Stimulated activated CD8-positive, alpha-beta memory T cell treated with anti-CD3 and anti-CD28 coated beads, Interleukin-7, amount 100 ng/mL, for 1 hour (primary cell): ENCODE results near the gene NMB.
"Not testable (repeated sequence)": the region's sequence is repeated elsewhere in the genome, so short reads cannot be mapped to it uniquely, and the experiment has no call there.

Source experiments
- DNase-seq, 2 donors: peaks; one replicate each; pipeline ENCODE4 v3.0.0-alpha.2; 2020; ENCODE audit warnings: low read depth in 2 of 2

Gene NMB, protein sequence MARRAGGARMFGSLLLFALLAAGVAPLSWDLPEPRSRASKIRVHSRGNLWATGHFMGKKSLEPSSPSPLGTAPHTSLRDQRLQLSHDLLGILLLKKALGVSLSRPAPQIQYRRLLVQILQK

DNA sequence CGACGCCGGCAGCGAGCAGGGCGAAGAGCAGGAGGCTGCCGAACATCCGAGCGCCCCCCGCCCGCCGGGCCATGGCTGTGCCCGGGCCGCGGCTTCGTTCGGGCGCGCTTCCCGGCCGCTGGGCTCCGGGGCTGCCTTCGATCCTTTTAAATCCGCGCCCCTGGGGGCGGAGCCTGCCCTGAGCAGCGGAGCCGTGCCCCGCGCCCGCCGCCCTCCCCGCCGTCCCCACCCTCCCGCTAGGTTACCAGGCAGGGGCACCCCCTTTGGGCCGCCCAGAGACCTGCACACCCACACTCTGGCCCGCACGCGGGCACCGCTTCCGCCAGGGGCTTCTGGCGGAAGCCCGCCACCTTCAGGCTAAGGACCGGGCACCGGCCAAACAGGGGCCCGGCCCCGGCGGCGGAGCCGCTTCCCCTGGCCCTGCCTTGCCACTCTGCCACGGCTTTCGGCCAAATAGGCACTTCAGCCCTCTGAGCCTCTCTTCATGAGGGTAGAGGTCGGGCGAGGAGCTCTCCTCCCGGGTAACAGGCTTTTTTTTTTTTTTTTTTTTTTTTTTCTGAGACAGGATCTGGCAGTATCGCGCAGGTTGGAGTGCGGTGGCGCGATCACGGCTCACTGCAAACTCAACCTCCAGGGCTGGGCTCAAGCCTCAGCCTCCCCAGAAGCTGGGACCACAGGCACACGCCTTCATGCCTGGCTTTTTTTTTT, at the start of gene NMB:
Gene NMB (minus strand): TSS at position 120 of the 708 bp plus-strand sequence. CDS start 47 bp downstream, at position 73.
- peak; percentile 60 to 65 for DNase-seq

DNA sequence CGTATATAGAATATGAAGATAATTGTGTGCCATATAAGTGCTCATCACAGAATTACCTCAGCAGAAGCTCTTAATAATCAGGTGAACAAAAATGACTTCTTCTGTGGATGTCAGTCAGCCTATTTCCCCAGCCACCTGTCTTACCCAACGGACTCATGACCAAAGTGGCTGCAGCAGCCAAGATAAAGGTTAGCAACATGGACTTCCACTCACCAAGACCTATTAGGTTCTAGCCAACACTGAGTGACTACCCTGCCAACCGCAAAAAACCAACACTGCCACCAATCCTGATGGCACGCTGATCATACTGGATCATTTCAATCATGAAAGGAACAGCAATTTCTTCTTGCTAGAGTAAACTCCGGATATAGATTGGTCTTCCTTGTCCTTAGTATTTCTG, 45.8 kb upstream of the NMB start:
- no peak for DNase-seq

DNA sequence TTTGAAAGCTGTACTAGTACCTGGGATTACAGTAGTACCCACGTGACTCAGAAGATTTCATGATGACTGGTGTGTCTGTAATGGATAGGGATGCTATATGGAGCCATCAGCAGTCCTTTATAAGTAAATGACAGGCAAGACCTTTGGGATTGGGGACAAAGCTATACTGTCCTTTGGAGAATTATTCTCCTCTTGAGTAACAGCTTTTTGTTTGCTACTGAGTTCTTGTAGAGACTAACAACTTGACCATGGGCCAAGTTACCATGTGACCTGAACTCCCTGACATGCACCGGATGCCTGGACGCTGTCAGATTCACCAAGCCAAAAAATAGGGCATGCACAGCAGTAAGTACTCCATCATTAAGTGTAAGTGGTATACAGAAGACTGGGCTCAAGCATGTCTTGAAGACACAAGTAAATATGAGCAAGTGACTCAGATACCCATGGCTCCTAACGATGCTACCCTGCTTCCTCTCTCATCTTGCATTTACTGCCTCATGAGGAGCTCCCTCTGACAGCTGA, 45.0 kb upstream of the NMB start:
- no peak for DNase-seq

DNA sequence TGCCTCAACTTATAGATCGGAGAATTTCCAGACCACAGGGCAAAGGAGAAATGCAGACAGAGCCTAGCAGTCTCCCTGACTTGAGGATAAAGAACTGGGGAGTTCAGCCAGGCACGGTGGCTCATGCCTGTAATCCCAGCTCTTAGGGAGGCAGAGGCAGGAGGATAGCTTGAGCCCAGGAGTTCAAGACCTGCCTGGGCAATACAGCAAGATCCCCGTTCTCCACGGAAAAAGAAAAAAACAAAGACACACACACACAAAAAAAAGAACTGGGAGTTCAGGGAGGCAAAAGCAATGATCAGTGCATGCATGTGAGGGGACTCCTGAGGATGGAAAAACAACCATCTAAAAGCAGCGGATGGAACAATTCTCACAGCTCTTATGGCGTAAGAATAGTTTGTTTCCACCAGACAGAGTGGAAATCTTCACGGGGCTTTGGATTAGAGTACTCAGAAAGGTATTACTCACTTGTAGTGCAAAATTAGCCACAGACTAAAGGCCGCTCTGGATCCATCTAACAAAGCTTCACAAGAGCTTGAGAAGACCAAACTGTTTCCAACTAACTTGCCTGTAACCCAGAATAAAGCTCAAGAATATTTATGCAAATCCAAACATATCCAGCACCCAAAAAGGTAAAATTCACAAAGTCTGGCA, 41.7 kb upstream of the NMB start:
- no peak for DNase-seq

DNA sequence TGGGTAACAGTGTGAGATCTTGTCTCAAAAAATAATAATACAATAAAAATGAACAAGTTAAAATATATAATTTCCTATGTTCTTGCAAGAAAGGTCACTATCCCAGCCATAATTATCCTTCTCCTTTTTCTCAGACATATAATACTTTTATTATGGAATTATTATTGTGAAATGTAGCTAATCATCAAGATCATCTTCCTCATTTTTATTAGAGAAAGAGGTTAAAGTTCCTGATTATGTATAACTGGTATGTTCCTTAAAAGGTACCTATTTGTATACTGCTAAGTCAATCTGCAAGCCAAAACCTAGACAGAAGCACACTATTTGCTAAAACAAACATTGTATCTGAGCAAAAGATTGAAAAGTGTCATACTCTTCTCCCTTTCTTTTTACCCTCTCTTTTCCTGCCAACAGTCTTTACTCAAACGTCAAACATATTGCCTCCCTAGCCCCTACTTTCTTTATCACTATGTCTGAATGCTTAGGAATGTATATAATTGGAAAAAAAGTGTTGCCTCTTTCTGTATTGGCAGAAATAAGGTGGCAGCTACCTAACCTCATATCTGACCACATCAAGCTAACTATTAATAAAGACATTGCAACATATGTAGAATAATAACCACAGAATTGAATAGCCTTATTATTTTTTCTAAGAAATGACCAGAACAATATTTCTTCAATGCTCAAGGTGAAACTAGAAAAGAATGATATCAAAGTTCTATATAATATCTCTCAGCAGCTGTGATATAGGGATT, 39.4 kb upstream of the NMB start:
- no peak for DNase-seq

DNA sequence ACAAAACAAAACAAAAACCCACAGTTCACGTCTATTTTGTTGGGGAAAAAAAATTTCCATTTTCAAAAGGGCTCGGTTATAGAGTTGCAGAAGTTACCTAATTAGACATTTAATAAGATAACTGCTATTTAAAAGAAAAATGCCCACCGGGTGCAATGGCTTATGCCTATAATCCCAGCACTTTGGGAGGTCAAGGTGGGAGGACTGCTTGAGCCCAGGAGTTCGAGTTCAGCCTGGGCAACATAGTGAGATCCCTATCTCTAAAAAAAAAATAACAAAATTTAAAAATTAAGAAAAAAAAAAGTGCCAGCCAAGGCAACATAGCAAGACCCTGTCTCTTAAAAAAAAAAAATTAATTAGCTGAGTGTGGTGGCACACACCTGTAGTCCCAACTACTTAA, 38.8 kb upstream of the NMB start:
- DNase-seq: no peak

DNA sequence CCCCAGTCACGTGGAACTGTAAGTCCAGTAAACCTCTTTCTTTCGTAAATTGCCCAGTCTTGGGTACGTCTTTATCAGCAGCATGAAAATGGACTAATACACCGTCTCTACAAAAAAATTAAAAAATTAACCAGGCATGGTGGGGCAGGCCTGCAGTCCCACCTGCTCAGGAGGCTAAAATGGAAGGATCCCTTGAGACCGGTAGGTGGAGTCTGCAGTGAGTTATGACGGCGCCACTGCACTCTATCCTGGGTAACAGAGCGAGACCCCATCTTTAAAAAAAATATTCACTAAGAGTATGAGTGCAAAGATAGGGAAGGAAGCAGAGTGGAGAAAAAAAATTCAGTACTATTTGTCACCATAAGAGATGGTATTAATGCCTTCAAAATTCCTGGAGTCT, 32.3 kb upstream of the NMB start:
- DNase-seq: no peak

DNA sequence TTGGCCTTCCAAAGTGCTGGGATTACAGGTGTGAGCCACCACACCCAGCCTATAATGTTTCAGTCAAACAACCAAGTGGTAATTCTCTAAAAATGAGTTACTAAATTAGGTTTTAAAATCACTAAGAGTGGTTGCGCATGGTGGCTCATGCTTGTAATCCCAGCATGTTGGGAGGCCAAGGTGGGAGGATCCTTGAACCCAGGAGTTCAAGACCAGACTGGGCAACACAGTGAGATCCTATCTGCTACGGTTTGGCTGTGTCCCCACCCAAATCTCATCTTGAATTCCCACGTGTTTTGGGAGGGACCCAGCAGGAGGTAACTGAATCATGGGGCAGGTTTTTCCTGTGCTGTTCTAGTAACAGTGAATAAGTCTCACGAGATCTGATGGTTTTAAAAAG, 31.9 kb upstream of the NMB start:
- no peak for DNase-seq

DNA sequence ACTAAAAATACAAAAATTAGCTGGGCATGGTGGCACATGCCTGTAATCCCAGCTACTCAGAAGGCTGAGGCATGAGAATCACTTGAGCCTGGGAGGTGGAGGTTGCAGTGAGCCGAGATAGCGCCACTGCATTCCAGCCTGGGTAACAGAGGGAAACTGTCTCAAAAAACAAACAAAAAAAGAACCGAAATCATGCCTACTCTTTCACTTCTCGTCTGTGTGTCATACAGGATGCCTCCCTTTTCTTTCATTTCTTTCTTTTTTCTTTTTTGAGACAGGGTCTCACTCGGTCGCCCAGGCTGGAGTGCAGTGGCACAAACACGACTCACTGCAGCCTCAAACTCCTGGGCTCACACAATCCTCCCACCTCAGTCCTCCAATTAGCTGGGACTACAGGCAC, 28.4 kb upstream of the NMB start:
- DNase-seq: not testable (repeated sequence)

DNA sequence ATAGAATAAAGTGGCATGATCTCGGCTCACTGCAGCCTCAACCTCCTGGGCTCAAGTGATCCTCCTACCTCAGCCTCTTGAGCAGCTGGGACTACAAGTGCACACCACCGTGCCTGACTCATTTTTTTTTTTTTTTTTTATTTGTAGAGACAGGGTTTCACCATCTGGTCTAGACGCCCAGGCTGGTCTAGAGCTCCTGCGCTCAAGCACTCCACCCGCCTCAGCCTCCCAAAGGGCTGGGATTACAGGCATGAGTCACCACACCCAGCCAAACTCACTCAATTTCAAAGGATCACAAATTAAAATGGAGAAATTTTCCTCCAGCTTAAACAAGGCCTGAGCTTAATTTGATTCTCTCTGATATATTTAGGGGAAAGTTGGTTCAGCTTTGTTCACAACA, 27.3 kb upstream of the NMB start:
- no peak for DNase-seq

DNA sequence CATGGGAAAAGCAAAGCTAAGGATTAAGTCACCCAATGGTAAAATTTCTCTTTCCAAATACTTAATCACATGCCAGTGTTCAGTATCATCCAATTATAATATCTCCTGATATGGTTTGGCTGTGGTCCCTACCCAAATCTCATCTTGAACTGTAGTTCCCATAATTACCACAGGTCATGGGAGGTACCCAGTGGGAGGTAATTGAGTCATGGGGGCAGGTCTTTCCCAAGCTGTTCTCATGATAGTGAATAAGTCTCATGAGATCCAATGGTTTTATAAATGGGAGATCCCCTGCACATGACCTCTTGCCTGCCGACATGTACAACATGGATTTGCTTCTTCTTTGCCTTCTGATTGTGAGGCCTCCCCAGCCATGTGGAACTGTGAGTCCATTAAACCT, 26.1 kb upstream of the NMB start:
- DNase-seq: no peak

DNA sequence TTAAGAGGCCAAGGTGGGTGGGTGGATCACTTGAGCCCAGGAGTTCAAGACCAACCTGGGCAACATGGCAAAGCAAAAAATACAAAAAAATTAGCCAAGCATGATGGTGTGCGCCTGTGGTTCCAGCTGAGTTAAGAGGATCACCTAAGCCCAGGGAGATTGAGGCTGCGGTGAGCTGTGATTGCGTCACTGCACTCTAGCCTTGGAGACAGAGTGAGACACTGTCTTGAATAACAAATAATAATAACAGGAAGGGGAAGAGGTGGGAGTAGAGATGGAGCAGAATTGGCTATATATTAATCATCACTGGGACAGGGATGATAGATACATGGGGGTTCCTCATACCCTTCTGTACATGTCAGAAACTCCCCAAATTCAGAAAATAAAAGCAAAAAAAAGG, 23.8 kb upstream of the NMB start:
- DNase-seq: no peak

DNA sequence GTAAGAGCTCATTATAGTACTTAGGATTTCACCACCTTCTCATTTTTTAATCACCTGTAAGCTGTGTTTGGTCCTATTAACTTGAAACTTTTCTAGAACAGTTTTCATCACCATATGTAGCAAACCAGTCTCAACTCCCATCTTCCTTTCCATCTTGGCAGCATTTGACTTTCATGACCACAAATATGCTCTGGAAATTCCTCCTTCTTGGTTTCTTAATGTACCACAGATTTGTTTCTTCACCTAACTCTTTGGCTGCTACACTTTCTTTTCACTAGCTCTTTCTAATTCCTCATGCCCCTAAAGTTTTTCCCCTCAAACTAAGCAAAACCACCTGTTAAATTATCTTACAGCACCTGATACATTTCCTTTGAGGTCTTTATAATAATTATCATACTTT, 13.2 kb upstream of the NMB start:
- DNase-seq: no peak

DNA sequence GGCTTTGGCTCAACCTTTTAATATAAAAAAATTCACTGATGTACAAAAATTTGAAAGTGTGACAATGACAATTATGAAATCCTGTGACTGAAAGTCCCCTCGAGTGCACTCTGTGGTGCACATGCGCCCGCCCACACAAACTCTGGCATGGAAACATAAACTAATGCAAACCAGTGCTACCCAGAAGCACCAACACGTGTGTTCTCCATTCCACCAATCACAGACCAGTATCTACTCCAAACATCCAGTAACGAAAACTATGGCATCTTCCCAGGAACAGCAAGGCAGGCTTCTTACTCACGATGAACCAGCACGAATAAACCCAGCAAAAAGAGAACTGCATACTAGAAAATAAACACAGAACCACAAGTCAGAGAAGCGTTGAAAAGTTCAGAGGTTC, 11.7 kb upstream of the NMB start:
- no peak for DNase-seq

DNA sequence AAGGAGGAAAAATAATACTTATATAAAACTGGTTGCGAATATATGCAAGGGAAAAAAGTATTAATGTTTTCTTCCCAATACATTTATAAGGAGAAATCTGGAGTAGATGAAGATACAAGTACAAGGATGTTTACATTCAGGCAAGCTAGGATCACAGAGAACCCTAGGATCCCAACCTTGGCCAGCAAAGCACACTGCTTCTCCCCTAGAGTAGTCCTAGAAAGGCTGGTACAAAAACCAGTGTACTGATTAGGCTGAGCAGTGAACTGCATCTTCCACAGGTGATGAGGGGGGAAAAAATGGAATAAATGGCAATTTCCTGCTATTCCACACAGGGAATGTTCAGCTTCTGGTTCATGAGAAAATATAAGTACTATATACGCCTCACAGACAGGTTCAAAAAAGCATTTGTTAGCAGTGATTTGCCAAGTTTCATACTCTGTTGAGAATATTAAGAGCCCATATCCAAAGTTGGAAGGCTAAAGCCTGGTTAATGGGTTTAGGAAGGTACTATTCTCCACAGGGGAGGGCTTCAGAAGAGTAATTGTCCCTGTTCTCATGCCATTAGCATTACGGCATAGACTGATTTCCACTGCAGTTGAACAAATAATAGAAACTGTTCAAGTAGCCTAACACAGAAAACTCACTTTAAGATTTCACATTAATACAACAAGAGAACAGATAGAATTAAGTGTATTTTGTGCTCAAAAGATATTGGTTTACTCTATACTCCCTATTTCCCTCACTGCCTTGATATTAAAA, 10.4 kb upstream of the NMB start:
- no peak for DNase-seq

DNA sequence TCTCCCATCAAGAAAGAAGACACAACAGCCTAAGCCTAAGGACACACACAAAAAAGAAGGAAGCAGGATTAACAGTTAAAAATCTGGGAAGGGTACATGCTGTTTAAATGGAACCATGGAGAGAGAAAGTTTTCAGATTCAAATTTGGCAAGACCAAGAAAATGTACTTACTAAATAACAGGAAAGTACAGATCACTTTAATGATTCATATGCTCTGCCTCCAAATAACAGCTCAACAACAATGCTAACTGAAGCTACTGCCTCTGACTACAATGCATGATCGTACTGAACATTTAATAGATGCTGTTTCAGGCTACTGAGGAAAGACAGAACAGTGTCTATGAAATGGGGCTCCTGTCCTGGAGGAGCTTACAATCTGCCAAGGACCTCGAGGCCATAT, 8.4 kb upstream of the NMB start:
- DNase-seq: no peak

DNA sequence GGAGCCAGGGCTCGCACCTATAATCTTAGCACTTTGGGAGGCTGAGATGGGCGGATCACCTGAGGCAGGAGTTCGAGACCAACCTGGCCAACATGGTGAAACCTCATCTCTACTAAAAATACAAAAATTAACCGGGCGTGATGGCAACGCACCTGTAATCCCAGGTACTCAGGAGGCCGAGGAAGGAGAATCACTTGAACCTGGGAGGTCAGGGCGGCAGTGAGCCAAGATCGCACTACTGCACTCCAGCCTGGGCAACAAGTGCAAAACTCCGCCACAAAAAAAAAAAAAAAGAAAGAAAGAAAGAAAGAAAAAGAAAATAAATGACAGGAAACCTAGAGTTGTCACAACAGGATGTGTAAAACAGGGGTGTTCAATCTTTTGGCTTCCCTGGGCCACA, 3.0 kb upstream of the NMB start:
- no peak for DNase-seq

DNA sequence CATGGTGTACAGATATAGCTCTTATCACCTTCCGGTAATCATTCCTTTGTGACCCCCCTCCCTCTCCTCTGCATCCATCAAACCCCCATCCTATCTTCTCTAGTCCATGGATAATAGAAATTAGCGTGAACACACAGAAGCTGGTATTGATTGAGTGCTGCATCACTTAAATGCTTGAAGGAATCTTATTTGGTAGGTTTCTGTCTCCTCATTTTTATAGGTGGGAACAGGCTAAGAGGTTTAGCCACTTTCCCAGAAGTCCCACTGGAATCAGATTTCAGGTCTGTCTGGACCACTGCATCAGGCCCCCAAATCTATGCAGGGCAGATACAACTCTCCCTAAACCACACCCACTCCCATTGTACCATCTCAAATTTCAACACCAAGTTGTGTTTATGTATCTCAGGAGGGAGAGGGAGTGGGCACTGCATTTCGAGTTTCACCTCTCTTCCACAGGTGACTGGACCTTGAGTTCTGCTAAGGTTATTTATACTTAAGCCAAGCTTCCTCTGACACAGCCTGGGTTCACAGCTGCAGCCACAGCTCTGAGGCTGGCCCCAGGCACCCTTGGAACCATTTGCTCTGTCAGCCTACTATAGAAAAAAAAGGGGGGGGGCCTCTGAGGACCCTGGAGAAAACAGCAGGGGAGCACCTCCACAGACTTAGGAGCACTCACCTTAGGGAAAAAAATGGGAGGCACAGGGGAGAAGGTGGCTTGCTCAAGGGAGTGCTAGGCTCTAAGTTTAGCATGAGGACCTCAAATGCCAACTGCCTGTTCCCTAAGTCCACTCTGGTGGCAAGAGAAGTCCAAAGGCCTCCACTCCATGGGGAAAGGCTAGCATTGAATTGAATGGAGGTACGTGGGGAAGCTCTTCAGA, 2.1 kb upstream of the NMB start:
- no peak for DNase-seq

DNA sequence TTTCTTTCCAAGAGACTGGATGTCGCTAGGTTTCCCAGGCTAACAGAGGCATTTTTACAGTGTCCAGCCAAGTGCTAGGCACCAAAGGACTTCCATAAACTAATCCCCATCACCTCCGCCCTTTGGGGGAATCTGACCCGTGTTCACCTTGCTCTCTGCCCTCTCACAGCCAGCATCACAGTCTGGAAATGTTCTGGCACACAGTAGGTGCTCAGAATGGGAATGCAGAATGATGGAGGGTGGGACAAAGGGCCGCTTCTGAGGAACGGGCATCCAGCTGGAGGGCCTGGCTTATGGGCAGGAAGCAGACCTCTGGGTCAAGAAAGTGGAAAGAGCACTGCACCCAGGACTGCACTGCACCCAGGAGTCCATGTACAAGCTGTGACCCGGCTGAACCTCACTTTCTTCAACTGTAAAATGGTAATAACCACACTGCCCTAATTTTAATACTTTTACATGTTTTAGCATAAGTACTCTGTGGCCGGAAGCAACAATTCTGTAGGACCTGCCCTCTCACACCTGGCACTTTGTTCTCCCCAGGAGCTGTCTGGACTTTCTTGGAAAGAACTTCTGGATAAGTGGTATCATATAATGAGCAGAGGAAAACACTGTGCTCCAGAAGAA, 901 bp upstream of the NMB start:
- DNase-seq: no peak

DNA sequence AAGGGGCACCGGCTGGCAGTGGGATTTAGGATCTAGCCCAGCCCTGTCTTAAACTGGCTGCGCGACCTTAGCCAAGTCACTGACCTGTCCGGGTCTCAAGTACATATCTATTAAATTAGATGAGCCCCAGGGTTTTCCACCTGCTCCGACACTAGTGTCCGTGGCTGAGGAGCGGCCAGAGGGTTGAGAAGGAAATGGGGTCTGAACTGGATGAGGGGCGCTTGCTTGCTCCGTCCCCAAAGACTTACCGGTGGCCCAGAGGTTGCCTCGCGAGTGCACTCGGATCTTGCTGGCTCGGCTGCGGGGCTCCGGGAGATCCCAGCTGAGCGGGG, 285 bp downstream of the NMB start:
- DNase-seq: no peak

DNA sequence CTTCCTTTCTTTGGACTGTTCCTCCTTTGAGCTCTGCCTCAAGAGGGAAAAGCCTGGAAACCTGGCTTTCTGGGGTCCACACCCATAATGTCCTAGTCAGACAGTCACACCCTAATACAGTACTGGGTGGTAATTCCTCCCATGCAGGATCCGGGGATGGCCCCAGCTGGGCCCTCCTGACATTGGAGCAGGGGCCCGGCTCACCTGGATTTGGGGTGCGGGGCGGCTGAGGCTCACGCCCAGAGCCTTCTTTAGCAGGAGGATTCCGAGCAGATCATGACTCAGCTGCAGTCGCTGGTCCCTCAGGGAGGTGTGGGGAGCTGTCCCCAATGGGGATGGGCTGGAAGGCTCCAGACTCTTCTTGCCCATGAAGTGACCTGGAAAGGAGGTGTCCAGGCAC, 1.0 kb downstream of the NMB start:
- DNase-seq: no peak
